Activated CD4-positive, alpha-beta T cell treated with anti-CD3 and anti-CD28 coated beads for 48 hours (primary cell): ENCODE data around the gene CLPTM1L.
"Not testable (repeated sequence)": the region's sequence is repeated elsewhere in the genome, so short reads cannot be mapped to it uniquely, and the experiment has no call there.

ENCODE experiments used
- DNase-seq: peaks from one replicate; pipeline ENCODE4 v3.0.0-alpha.2; 2020

The CLPTM1L gene

DNA sequence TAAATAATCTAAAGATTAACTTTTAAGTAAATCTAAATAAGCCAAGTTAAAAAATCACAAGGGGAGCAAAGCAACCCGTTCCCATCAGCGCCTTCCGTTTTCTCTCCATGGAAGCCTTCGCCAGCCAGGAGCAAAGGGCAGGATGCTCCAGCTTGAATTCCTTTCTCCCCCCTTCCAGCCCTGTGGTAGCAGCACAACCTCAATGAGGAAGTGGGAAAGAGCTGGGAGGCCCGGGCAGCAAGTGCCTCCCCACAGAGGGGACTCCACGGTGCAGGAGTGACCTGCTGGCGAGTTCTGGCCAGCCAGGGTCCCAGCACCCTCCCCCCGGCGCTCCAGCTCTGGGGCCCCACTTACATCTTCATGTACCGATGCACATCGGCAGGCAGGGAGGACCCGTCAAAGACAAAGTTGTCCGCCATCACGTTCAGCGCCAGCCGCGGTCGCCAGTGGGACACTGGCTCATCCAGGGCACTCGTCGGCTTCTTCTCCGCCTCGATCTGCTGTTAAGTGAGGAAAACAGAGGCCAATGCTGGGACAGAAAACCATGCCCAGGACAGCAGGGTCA is 6.3 kb downstream of the CLPTM1L start:
- no peak for DNase-seq

DNA sequence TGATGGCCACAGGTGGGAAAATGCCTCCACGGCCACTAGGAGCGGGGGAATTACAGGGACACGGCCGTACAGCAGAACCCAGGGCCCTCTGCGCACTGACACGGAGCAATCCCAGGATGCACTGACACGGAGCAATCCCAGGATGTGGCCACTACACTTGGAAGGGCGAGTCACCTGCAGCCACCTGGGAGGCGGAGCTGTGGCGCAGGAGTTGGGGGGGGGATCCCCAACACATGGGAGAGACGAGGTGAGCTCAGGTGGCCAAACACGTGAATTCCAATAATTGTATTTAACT is 6.8 kb downstream of the CLPTM1L start:
- no peak for DNase-seq

- DNase-seq = no peak
Observed at GRCh38 chr5:1337489-1338195, 7.3 kb downstream of the CLPTM1L start.

- DNase-seq = no peak
Observed at GRCh38 chr5:1336749-1337488, 8.0 kb downstream of the CLPTM1L start.

DNA sequence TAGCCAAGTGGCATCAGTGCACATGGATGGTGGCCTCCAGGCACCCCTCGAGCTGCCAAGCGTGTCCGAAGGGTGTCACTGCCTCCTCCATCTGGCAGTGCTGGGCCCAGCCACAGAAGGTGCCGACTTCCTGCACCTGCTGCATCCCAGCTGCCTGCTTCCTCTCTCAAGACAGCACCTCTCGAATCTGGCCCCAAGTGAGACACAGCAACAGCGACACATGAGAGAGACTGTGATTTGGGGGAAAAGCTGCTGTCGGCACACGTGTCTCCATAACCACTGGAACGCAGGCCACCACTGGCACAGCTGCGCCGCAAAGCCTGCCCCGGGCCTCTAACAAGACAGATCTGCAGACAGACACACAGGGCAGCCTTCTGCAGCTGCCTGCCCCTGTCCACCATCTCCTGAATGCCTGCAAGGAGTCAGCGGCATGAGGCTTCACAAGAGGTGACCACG is 8.8 kb downstream of the CLPTM1L start:
- no peak for DNase-seq

DNA sequence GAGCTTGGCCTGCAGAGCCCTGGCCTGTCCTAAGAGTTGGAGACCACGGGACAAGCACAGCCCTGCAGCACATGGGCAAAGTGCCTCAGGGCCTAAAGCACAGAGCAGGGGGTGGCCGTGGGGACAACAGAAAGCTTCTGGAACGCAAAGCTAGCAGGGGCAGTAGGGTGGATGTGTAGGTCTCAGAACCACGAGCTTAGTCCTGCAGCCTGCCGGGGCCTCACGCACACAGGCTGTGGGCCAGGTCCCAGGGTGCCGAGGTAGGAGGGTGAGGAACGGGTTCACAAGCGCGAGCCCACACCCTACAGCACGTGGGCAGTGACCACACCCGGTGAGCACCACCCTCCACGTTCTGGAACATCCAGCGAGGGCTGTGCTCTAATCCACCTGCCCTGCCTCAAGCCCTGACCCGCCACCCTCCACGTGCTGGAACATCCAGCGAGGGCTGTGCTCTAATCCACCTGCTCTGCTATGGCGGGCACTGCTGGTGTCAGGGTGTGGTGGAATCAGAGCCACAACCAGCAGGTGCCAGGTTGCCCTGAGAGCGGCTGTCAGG is 9.3 kb downstream of the CLPTM1L start:
- DNase-seq = no peak

GRCh38 chr5:1334831-1335539 is 9.9 kb downstream of the CLPTM1L start:
- DNase-seq = no peak

DNA sequence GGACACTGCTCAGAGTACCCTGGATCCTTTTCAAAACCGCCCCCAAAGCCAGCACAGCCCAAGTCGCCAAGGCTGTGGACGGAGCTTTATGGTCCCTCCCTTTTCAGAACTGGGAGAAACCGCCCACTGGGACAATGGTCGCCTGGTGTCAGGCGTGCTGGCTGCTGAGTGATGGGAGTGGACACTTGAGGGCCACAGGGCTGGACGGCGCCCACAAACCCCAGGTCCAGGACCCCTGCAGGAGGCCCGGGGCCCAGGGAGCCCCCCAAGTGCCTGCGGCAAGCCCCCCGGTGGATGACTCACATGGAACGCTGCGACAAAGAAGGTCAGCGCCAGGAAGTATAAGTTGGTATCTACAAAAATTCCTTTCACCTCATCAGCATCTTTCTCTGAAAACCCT is 10.9 kb downstream of the CLPTM1L start:
- no peak for DNase-seq

GRCh38 chr5:1333286-1333685 is 11.6 kb downstream of the CLPTM1L start:
- DNase-seq = not testable (repeated sequence)

- no peak for DNase-seq
Observed at GRCh38 chr5:1332461-1333001, 12.4 kb downstream of the CLPTM1L start.

DNA sequence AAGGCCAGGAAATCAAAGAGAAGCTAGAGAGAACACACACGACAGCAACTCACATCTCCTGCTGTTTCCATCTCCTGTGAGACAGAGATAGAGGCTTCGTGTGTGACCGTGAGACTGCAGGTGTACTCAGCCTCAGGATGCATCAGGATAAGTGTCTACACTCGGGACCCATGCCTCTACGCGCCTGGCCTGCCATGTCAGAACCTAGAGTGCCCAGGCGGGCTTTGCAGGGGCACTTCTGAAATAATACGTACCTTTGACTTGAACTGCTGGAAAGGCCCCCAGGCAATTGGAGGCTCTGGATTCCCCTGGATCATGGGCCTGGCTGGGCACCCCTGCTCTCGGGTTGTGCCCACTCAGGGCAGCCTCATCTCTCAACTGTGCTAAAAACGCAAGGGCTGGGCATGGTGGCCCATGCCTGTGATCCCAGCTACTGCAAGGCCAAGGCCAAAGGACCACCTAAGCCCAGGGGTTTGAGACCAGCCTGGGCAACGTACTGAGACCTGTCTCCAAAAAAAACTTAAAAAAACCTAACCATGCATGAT is 13.0 kb downstream of the CLPTM1L start:
- DNase-seq = no peak

DNA sequence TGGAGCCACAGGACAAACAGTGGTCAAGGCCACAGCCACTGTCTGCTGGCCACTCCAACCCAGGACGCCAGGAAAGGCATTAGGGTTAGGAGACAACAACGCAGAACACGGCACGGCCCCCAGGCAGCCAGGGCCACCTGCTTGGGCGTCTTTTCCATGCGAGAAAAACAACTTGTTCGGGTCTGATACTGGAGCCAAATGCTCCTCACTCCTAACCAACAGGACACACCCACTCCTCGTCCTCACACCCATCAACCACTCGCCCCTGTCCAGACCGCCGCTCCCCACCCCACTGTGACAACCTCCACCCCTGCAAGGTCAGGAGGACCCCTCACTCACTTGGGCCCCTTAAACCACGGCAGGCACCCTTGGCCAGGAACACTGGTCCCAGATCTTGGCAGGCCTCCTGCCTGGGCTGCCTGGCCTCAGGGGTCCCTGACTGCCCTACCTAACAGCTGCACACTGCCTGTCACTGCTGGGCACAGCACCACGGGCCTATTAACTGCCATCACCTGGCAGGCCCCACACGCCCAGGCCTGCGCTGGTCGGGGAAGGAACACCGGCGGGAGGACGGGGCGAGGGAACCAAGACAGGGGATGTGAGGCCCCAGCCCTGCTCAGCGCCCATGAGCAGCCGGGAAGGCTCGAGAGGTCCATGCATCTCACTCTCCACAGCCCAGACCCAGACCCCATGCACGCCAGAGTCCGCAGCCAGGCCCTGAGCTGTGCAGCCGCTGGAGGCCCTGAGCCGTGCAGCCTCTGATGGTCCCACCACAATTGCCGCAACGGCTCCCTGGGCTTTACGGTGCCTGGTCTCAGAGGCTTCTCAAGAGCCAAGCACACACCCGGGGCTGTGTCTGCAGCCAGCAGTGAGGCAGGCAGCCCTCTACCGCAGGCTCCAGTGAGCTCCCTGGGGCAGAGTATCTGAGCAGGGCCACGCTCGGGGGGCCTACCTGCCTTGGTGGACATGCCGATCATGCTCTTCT is 13.8 kb downstream of the CLPTM1L start:
- DNase-seq = no peak

GRCh38 chr5:1330146-1330846 is 14.6 kb downstream of the CLPTM1L start:
- no peak for DNase-seq

GRCh38 chr5:1329111-1329579 is 15.8 kb downstream of the CLPTM1L start:
- no peak for DNase-seq

GRCh38 chr5:1328237-1329110 is 16.4 kb downstream of the CLPTM1L start:
- not testable (repeated sequence) for DNase-seq

- DNase-seq = not testable (repeated sequence)
Observed at GRCh38 chr5:1326901-1327756, 17.8 kb downstream of the CLPTM1L start.

GRCh38 chr5:1326532-1326875 is 18.4 kb downstream of the CLPTM1L start:
- not testable (repeated sequence) for DNase-seq

GRCh38 chr5:1325870-1326531 is 18.9 kb downstream of the CLPTM1L start:
- no peak for DNase-seq
